Stimulated activated CD4-positive, alpha-beta T cell treated with anti-CD3 and anti-CD28 coated beads, Interleukin-12 subunit alpha, Interleukin-12 subunit beta, amount 100 ng/mL, for 24 hours (primary cell): ENCODE measurements around the gene RALGPS1.

Experiments used
- DNase-seq, 2 experiments: peaks; one replicate each; pipeline ENCODE4 v3.0.0-alpha.2; 2020; ENCODE audit warnings: low read depth in 2 of 2

Gene RALGPS1

DNA sequence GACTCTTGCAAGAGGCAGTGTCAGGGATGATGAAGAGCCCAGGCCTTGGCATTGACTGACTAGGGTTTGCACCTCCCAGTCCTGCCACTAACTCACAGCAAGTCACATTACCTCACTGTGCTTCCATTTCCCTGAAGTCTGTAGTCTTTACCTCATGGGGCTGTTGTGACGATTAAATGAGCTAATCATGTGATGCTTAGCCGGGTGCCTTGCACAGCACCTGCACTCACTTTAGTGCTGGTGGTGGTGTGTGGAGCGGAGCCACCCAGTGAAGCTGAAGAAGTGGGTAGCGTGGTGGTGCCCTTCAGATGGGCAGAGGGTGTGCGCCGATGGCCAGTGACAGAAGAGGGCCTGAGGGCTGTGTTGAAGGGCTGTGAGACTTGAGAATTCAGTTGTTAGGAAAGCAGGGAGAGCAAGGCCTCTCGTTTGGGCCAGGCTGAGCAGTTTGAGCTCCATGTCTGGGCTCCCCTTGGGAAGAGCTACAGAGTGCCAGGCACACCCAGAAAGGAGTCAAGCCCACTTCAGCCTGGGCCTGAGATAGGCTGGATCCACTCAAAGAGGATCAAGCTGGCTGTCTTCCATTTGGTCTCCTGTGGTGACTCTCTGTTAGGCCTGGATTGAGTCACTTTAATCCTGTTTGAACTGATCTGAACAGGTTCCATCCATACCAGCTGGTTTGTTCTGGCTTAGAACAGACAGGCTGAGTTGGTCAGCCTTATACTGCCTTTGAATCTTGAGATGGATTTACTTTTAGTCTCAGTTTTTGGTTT is 42.5 kb downstream of the RALGPS1 start:
- no peak for DNase-seq

DNA sequence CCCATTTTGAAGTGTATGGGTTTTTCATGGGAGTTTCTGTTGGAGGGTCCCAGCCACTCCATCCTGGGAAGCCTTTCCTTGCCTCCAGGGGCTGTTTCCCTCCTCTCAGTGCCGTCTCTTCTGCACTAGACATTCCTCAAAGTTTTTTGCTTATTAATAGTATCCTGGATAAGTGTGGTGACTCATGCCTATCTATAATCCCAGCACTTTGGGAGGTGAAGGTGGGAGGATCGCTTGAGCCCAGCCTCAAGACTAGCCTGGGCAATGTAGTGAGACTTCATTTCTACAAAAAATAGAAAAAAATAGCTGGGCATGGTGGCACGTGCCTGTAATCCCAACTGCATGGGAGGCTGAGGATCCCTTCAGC is 43.1 kb downstream of the RALGPS1 start:
- no peak for DNase-seq

DNA sequence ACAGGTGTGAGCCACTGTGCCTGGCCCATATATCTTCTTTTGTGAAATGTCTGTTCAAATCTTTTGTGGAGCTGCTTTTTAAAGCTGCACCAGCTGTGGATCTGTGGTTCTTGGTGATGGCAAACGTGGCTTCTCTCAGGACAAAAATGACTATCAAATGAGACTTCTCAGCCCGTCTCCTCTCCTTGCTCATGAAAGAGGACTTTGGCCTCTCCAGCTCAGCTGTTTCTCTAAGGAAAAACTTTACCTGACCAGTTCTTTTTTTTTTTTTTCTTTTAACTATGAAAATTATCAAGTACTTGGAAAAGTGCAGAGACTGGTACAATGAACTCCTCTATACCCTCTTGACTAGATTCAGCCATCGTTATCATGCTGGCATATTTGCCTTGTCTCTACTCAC is 44.8 kb downstream of the RALGPS1 start:
- DNase-seq = no peak

DNA sequence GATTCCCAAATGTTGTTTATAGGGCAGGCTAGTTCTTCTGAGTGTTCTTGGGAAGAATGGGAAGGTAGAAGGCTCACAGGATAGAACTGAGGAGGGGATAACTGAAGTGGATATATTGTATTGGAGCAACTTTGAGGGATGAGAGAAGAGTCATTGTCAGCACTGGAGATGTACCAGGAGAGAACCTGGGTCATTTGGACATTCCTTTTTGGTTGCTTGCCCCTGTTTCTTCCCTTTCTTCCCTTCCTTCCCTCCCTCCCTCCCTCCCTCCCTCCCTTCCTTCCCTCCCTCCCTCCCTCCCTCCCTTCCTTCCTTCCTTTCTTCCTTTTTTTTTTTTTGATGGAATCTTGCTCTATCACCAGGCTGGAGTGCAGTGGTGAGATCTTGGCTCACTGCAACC is 45.3 kb downstream of the RALGPS1 start:
- DNase-seq = no peak

DNA sequence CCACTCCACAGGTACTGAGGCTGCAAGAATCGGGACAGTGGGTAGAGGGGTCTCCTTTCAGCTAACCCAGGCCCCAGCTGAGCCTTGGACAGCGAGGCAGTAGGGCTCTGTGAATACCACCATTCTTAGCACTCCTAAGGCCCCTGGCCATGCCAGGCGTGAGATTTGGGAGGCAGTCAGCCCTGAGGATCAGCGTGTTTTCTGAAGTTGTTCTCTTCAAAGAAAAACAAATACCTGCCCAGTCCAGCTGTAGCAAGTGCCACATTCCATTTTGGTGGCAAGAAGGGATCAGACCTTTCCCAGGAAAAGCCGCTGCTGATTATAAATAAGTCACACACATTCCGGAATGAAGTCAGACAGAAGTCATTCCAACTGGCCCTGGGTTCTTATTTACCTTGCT is 47.8 kb downstream of the RALGPS1 start:
- no peak for DNase-seq

DNA sequence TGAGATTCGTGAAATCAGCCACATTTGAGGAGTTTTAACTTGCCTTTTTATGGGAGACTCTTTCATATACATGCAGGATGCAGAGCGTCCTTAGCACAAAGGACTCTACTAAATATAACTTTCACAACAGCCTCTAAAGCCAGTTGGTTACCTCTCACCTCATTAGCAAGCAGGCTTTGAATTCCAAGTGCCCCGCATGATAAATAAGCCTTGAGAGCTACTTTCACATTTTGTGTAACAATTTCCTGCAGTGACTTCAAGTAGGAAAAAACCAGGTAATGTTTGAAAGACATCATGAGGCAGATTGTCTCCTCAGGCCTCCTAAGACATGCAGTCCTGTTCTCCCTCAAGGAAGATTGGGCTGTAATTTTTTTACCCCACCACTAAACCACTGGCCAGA is 50.5 kb downstream of the RALGPS1 start:
- no peak for DNase-seq

DNA sequence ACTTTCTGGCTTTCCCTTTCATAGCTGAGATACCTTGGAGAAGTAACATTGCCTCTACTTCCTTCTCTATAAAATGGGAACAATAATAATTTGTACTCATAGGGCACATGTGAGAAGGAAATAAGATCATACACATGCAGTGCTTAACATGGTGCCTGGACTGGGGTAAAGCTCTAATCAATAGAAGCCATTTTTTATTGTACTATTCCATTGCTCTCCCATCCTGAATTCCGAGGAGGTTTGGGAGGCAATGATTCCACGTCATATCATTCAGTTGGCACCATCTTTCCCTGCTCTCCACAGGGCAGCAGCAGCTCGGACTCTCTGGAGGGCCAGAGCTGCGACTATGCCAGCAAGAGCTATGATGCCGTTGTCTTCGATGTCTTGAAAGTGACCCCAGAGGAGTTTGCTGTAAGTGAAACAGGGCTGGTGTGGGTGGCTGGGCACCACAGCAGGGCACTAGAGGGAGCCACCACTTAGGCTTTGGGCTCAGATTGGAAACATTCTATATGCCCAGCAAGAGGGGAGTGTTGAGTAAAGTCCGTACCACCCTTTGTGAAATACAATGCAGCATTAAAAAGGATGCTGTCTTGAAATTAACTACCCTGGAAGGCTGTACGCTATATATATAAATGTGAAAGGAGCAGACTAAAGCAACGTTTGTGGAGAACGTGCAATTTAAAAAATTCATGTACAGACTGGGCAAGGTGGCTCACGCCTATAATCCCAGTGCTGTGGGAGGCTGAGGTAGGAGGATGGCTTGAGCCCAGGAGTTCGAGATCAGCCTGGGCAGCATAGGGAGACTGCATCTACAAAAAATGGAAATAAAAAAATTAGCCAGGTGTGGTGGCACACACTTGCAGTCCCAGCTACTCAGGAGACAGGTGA is 51.2 kb downstream of the RALGPS1 start:
- peak in 1 of 2 experiments; percentile 28 for DNase-seq

DNA sequence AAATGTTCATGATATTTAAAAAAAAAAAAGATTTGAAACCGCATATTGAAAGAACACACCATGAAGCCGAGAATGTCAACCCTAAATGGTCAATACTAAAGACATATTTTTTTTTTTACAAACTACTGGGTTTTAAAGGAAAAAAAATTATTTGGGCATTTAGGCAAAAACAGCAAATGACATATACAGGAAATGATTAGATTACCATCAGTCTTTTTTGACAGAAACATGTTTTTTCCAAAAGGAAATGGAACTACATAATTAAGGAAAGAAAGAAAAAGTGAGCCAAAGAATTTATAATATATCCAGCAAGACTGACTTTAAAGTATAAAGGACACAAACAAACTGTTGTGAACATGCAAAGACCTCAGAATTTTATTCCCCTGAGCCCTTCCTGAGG is 56.7 kb downstream of the RALGPS1 start:
- DNase-seq = no peak

DNA sequence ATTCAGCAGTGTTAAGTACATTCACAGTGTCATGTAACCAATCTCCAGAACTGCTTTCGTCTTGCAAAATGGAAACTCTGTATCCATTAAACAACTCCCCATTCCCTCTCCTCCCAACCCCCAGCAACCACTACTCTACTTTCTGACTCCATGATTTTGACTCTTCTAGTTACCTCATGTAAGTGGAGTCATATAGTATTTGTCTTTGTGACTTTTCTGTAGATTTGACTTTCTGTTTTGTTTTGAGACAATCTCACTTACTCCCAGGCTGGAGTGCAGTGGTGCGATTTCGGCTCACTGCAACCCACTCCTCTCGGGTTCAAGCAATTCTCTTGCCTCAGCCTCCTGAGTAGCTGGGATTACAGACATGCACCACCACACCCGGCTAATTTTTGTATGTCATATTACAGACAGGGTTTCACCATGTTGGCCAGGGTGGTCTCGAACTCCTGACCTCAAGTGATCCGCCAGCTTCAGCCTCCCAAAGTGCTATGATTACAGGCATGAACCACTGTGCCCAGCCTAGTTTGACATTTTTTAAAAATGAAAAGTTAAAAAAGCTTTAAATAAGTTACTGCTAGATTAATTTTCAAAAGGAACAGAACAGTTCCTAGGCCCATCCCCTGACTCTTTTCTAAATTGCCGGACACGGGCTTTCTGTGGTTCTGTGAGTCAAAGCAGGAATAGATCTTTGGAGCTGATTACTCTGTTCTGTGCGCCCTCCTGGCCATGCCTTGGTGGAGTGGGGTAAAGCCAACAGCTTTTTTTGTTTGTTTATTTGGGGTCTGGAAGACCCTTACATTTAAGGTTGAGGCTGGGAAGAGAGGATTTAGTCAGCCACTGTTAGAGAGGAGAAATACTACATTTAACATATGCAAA is 59.3 kb downstream of the RALGPS1 start:
- DNase-seq = no peak

DNA sequence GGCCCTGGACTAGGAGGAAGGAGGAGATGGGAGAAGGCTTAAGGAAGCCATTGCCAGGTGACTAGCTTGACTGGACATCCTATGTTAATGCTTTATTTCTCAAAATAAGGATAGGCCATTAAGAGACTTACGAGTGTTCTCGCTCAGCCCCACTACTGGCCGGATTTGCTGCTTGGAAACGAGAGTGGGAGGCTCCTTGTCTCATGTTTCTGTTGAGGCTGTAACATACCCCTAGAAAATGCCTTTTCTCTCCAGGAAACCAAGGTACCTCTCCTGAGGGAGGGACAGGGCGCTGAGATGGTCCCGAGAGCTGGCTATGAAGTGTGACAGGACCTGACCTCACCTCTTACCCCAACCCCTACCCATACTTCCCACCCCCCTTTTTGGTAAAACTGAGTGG is 60.0 kb downstream of the RALGPS1 start:
- DNase-seq = no peak

DNA sequence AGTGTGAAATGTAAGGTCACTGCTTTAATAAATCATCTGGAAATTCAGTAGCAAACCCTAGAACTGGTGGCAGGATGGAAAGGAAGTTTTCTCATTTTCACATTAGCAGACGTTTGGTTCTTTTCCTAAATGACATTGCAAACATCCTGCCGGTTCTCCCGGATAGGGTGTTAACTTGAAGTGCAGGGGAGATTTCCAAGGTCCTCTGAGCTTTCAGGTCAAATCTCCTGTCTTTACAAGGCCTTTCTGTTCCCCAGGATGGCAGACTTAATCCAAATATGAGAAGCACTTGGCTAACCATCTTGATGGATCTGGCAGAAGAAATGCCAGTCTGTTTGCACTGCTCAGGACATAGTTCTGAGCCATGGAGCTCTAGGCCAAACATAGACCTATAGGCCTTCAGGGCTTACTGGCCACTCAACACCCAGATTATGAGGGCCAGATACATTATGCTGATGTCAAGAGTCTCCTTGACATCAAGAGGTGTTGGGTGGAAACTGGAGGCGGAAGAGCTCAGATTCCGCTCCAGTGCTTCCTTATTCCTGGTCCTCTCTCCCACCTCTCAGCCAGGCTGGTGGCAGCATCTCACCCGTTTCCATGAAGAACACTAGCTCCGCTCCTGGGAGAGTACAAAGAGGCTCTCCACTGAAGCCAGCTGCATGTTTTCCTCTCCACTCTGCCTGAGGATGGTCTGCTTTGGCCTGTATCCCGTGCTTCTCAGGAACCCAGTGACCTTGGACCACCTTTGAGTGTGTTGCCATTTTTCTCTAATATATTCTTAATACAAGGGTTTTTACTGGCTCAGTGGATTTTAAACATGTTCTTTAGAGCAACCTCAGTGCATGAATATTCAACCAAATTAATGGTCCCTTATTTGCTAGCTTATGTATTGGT is 61.0 kb downstream of the RALGPS1 start:
- no peak for DNase-seq

DNA sequence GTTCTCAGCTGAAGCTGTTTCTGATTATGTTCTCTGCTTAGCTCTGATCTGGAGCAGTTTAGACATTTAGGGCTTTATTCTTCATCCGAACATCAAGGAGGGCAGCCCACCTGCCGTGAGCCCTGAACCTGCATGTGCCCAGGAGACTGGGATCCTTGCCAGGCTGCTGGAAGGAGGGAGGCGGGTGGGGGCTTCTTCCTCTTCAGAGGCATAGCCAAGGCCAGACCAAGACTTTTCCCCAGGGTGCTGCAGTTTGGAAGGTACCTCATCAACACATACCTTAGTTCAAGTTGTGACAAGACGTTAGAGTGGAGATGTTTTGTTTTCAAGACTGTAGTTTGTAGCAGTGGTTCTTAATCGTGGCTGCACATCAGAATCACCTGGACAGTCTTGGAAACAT is 64.9 kb downstream of the RALGPS1 start:
- no peak for DNase-seq

DNA sequence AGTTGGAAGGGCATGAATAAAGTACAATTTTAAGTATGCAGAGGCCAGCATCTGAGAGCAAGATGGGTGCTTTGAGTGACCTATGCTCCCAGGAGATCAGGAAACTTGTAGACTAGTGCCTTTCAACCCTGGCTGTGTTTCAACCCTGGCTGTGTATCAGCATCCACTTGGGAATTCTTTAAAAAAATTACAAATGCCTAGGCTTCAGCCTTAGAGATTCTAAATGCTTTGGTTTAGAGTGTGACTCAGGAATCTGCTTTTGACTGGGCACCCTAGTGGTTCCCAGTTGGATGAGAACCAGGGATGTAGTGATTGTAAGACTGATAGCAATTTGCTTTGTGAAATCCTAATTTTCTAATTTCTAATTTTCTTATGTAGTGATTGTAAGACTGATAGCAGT is 65.6 kb downstream of the RALGPS1 start:
- no peak for DNase-seq

DNA sequence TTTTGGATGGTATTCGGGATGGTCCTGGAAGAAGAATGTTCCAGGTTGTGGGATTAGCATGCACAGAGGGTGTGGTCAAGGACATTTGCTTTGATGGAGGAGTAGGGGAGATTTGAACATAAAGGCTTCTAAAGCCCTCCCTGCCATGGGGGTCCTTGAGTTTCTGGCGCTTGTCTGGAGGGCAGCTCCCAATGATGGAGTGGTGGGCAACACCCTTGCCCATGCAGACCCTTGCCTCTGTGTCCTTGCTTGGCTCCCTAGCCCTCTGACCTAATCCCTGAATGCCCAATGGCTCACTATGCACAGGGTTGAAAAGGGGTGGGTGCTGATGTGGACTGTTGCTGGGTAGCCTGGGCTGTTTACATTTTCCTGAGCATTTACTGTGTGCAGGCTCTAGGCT is 66.6 kb downstream of the RALGPS1 start:
- DNase-seq = no peak

DNA sequence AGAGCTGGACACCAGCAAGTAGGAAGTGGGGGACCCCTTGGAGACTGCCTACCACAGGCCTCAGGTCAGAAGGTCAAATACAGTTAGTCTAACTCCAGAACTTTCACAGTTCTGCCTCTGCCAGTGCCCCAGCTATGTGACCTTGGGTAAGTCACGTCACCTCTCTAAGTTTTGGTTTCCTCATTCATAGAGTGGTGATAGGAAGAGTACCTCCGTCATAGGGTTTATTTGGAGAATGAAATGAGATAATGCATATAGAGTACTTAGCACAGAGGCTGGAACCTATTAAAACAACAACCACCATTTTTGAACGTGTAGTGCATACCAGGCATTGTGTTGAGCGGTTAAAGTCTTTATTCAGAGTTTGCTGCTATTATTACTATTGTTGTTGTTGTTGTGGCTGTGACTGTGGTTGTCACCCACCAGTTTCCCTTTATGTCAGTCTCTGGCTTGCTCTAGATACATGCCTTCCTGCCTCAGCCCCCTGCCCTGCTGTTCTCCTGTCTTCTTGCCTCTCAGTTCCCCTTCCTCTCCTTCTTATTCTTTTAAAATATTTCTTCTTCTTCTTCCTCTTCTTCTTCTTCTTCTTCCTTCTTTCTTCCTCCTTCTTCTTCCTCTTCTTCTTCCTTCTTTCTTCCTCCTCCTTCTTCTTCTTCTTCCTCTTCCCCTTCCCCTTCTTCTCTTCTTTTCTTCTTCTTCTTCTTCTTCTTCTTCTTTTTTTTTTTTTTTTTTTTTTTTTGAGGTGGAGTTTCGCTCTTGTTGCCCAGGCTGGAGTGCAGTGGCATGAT is 67.8 kb downstream of the RALGPS1 start:
- no peak for DNase-seq

DNA sequence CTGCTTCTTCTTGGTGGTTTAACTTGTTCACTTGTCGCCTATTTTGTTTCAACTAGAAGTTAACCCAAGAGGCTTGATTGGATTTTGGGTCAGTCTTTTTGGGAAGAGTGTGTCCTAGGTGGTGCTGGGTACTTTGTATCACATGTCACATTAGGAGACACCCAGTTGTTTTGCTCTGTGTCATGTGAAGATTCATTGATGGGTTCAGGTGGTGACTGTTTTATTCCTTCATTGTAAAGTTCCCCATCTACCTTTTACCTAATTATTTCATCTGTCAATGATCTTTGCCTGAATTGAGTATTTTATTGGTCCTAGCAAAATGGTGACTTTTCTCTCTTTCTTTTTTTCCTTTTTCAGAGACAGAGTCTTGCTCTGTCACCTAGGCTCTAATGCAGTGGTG is 69.2 kb downstream of the RALGPS1 start:
- DNase-seq = no peak

DNA sequence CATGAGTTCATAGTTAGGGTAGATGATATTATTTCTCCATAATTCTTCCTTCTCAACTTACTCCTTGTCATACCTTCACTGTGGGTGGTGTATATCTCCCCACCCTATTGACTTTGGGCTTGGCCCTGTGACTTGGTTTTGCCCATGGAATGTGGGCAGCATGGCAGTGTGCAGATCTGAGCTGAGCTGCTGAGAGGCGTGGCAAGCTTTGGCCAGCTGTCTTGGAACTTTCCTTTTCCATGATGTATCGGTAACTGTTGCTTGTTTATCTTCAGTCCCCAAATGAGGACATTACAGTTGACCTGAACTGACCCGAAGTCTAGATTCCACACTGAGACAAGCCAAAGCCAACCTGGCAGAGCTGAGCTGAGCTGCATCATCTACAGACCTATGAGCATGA is 70.4 kb downstream of the RALGPS1 start:
- DNase-seq = no peak

DNA sequence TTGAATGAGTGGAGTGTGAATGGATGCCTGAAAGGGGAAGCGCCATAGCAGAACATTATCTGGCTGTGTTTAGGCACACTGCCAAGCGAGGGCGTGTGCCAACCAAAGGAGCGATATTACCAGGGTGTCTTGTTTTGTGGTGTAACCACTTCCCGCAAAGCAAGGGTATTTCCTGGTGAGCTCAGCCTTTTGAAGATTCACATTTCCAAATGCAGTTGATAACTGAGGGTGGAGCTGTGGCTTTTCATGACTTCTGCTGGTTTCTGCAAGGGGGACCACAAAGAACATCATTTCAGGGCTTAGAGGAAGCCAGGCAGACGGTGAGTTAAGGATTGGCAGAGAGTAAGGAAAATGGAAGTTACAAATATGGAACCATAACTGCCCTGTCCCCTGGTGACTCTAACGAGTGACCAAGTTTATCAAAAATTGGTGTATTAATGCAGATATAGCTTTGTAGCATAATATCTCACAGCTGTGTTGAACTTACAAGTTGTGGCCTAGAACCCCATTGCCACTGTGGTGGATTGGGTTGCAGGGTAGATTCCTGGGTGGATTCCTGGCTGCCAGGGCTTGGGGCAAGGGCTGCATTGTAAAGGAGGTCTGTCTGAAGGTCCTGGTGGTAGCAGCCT is 71.4 kb downstream of the RALGPS1 start:
- peak; percentile 62 to 66 for DNase-seq

DNA sequence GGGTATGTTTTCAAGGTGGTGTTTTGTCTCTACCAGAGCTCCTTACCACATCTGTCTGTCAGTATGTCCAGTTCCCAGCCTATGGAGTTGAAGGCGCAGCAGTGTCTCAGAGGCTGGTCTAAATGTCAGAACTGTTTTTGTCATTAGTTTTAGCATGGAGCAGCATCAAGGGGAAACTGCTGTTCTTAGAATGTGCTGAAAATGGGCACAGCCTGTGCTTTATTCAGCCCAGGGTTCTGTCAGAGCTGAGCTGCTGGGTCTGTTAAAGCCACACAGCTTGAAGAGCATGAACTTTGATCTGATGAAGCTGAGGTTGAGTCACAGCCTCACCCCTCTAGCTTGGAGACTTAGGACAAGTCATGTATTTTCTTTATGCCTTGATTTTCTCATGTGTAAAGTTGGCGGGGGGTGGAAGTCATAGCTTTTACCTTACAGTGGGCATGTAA is 71.9 kb downstream of the RALGPS1 start:
- no peak for DNase-seq

DNA sequence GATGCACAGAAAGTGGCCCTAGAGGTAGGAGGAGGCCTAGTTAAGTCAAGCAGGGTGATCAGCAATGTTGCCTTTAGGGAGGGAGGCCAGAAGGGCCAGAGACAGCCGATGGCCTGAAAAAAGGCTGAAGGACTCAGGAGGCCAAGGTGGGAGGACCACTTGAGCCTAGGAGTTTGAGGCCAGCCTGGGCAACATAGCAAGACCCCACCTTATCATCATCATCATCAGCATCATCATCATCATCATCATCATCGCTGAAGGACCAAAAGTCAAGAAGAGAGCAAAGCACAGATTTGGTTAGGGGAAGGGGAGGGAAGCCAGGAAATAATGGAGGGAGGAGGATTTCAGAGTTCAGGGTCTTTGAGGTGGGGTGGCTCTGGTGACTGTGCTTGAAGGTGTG is 74.3 kb downstream of the RALGPS1 start:
- DNase-seq = no peak
